GM18867 (cell line): ENCODE data around the gene PPIP5K2.
"Not testable (repeated sequence)": the region's sequence is repeated elsewhere in the genome, so short reads cannot be mapped to it uniquely, and the experiment has no call there.

Experiments used
- ATAC-seq: cut with Tn5 transposase; IDR thresholded peaks from one replicate; pipeline ENCODE4 v1.9.1; 2021; ENCODE audit warnings: mild to moderate bottlenecking, moderate library complexity; ENCODE audit not compliant: unreplicated experiment

Gene PPIP5K2

DNA sequence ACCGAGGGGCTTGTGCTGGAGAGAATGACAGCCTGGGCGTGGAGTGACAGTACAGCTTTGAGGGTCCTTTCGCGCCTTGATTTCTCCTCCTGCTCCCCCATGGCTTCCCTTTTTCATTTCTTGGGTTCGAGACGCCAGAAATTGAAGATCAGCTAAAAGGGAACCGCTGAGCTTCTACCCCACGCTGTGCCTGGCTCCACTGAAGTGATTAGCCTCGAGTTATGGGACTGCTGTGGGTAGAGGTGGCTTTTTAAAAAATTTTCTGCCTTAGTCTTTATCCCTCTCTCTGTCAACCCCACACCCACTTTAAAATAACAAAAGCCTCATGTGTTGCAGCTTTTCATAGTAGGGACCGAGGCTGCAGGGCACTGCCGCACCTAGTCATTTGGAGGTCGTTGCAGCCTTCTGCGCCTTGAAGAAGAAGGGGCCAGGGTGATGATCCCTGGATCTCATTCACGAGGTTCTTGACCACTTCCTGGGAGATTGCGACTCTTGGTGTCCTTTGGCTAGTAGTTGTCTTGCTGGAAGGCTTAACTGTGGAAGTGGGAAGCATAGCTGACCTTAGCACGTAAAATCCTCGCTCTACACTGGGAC lies 603 bp downstream of the PPIP5K2 start:
- peak; percentile 3 for ATAC-seq

DNA sequence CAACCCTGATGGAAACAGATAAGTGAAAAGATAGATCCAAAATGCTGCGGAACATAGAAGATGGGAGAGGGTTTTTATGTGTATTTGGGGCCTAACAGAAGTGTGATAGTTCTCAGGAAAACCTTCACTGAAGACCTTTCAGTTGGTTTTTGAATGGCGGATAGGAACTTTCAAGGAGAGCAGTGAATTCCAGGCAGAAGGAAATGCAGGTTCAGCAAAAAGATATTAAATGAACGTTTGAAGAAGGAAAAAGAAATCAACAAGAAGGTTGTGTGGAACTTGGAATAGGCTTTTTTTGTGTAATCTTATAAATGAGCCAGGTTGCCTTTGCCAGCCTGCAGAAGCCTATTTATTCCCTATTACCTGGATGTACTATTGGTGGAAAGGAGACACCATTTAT lies 2.1 kb downstream of the PPIP5K2 start:
- no peak for ATAC-seq

DNA sequence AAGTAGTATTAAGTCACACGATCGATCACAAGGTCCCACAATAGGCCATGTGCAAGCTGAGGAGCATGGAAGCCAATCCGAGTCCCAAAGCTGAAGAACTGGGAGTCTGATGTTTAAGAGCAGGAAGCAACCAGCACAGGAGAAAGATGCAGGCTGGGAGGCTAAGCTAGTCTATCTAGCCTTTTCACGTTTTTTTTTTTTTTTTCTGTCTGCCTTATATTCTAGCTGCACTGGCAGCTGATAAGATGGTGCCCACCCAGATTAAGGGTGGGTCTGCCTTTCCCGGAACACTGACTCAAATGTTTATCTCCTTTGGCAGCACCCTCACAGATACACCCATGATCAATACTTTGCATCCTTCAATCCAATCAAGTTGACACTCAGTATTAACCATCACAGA lies 6.5 kb downstream of the PPIP5K2 start:
- ATAC-seq: no peak

DNA sequence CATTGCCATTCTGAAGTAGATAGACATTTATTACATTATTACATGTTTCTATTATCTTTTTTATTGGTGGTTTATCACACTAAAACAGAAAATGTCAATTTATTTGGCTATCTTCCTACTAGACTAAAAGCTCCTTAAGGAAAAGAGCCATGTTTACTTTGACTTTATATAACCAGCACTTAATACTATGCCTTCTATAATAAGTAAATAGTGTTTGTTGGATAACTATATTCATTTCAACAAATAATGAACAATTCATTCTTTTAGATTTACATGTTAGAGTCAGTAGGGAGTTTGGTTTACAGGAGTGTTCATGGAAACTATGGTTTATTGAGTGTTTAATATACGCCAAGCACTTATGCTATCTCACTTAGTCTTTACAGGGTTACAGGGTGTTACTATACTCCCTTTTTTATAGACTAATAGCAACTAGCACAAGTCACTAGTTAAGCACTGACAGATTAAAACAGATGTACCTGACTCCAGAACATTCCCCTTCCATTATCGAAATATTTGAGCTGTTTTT lies 7.3 kb downstream of the PPIP5K2 start:
- no peak for ATAC-seq

DNA sequence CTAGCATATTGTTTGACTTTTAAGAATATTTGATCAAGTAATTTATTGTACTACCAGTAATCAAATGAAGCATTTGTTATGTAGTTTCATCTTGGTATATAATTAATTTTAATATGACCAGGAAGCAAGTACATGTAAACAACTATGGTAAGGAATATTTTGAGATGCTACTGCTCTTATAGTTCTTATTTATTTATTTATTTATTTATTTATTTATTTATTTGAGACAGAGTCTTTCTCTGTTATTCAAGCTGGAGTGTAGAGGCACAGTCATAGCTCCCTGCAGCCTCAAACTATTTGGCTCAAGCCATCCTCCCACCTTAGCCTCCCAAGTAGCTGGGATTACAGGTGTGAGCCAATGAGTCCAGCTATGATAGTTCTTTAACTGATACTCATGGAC lies 8.1 kb downstream of the PPIP5K2 start:
- ATAC-seq: no peak

DNA sequence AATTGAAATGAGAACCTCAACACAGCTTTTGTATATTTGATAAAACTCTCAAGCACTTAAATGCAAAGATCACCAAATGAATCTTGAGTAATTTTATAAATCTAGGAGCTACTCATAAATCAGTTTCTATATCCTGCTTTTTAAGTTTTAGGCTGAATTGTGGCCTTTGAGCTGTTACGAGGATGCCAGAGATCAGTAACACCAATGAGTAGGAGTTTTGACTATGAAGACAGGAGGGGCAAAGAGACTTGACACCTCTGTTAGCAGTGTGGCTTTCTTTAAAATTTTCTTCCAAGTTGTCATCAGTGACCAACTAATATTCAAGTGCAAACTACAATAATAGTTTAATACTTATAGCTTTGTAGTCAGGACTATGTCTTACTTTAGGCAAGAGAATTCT lies 12.6 kb downstream of the PPIP5K2 start:
- ATAC-seq: no peak

DNA sequence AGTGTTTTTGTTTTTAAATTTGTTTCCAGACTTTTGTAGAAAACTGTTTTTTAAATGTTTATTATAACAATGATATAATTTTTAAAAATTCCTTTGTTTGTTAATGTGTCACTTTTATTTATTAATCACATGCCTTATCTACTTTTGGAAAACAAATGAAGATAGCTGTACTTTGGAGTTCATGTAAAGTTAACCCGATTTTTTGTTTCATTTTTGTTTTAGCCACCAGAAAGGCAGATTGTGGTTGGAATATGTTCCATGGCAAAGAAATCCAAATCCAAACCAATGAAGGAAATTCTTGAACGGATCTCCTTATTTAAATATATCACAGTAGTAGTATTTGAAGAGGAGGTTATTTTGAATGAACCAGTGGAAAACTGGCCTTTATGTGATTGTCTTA lies 13.1 kb downstream of the PPIP5K2 start:
- ATAC-seq: no peak

DNA sequence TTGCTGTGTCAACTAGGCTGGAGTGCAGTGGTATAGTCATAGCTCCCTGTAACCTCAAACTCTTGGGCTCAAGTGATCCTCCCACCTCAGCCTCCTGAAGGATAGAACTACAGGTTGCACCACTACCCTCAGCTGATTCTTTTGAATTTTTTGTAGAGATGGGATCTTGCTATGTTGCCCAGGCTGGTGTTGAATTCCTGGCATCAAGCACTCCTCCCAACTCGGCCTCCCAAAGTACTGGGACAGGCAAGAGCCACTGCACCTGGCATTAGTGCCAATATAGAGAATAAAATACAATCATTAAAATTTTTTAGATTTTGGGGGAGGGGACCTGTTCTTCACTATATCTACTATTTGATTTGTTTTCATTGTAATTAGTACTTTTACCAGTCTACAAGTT lies 15.4 kb downstream of the PPIP5K2 start:
- ATAC-seq: no peak

DNA sequence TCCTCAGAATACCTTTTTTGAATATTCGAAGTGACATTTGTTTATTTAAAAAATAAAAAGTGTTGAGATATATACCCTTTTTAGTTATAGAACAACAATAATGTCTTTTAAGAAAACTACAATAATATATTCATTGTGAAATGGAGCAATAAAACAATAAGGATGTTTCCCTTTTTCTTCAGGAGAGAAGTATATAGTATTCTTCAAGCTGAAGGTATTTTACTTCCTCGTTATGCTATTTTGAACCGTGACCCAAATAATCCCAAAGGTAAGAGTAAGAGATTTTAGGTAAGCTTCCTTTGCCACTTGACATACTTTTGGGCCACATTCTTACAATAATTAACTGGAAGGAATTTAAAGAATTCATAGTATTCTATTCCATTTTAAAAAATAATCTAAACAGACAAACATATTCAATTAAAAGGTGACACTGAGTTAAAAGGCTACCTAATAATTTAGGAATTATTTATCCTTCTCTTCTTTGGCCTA lies 18.1 kb downstream of the PPIP5K2 start:
- ATAC-seq: no peak

DNA sequence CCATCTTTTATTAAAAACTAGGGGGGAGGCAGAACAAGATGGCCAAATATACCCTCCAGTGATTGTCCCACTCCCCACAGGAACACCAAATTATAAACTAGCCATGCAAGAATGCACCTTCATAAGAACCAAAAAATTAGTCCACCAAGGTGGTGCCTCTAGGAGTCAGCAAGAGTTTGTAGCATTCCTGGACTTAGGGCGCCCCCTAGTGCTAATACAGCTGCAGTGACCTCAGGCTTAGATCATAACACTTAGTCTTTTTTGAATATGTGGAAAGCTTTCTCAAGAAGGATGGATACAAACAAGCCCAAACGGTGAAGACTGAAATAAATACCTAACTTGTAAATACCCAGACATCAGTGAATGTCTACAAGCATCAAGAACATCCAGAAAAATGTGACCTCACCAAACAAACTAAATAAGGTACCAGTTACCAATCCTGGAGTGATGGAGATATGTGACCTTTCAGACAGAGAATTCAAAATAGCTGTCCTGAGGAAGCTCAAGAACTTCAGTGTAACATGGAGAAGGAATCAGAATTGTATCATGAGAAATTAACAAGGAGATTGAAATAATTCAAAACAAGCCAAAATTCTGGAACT lies 19.3 kb downstream of the PPIP5K2 start:
- ATAC-seq: peak; percentile 96

DNA sequence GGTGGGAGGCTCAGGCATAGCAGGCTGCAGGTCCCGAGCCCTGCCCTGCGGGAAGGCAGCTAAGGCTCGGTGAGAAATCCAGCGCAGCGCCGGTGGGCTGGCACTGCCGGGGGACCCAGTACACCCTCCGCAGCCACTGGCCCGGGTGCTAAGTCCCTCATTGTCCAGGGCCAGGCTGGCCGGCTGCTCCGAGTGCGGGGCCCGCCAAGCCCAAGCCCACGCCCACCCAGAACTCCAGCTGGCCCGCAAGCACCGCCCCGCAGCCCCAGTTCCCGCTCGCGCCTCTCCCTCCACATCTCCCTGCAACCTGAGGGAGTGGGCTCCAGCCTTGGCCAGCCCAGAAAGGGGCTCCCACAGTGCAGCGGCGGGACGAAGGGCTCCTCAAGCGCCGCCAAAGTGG lies 22.0 kb downstream of the PPIP5K2 start:
- ATAC-seq: not testable (repeated sequence)

DNA sequence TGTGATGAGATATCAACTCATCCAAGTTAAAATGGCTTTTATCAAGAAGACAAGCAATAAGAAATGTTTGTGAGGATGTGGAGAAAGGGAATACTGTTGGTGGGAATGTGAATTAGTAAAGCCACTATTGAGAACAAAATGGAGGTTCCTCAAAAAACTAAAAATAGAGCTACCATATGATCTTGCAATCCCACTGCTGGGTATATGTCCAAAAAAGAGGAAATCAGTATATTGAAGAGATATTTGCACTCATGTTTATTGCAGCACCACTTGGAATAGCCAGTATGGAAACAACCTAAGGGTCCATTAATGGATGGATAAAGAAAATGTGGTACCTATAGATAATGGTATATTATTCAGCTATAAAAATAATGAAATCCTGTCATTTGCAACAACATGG lies 25.1 kb downstream of the PPIP5K2 start:
- ATAC-seq: no peak

DNA sequence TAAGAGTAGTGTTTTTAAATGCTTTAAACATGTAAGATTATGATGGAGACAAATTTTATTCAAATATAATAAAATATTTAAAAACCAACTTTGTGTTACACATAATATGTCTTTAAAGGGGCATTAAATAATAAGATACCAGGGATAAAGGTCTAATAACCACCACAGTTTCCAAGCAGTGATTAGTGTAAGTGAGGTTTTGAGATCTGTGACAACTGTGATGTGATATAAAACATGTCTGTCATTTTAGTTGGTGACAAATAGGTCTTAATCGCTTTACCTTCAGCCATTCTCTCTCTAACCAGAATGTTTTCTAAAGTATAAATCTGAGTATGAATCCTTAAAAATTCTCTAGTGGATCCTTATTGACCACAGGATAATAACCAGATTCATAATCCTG lies 28.1 kb downstream of the PPIP5K2 start:
- ATAC-seq: no peak

DNA sequence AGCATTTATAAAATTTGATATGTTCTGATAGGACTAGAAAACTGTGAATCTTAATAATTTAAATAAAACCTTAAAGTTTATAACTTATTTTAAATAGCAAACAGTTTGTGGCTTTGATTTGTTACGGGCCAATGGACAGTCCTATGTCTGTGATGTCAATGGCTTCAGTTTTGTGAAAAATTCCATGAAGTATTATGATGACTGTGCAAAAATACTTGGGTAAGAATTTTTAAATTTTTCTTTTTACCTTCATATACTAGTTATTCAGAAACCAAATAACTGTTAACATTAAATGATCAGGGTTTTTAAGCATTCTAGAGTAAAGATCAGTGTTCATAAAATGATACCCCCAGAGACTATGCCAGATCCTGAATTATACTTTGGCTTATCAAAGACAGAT lies 31.1 kb downstream of the PPIP5K2 start:
- ATAC-seq: no peak

DNA sequence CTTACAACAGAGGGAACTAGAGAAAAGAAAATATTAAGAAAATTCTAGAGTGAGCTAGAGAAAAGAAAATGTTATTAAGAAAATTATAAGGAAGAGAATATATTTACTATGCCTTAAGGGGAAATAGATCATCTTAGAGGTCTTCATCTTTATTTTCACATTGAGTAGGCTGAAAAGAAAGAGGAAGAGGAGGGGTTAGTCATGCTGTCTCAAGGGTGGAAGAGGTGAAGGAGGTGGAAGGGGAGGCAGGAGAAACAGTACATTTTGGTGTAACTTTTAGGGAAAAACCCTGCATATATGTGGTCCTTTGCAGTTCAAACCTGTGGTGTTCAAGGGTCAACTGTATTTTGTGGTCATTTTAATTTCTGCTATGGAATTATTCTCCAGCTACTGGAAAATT lies 46.6 kb downstream of the PPIP5K2 start:
- ATAC-seq: no peak

DNA sequence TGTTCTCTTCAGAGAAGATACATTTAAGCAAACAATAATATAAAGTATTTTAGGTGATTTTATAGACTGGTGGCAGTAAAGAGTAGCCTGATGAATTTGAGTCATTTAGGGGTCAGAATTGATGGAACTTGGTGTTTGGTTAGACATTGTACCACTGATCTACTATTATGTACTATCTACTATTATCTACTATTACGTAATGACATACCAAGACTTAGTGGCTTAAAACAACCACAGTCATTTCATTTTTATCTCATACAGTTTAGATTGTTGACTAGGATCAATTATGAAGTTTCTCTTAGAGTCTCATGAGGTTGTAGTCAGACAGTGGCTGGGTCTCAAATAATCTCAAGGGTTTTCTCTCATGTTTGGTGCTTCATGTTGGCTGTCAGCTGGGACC lies 54.0 kb downstream of the PPIP5K2 start:
- no peak for ATAC-seq

DNA sequence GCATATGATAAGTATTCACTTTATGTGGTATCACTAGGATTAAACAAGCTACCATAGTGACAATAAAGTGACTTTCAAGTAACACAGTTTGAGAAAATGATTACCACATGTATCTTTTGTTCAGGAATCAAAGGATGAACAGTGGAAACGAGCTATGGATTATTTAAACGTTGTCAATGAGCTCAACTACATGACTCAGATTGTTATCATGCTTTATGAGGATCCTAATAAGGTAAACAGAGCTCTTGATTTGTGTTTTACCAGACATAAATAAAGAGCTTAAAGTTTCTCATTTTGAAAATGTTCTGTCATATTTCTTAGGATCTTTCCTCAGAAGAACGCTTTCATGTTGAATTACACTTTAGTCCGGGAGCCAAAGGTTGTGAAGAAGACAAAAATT lies 57.4 kb downstream of the PPIP5K2 start:
- no peak for ATAC-seq

DNA sequence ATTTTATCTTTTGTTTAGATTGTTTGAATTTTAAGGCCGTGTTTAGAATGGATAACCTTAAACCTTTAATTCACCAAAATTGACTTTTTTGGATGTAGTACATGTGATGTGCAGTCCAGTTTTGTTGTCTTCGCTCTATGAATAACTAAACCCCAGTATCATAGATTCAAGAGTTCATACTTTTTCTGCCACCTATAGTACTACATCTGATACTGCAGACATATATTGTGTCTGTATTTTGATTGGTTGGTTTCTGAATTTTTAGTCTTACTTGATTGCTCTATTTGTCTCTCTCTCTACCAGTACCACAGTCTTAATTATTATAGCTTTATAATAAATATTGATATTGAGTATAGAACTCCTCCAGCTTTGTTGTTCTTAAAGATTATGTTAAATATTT lies 58.1 kb downstream of the PPIP5K2 start:
- no peak for ATAC-seq

DNA sequence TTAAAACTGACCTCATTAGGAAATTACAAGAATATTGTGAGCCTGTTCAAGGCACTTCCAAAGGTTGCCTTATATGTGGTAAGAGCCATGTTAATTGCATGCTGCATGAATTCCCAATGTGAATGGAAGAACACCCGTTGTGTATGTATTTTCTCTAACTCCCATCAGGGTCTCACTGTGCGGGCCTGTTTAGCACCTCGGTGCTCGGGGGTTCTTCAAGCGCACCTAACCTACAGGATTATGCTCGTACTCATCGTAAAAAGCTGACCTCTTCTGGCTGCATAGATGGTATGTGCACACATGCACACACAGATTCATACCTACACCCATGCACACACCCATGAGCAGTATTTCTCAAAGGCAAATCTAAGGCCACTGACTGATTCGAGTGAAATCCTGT lies 66.1 kb downstream of the PPIP5K2 start:
- ATAC-seq: no peak

DNA sequence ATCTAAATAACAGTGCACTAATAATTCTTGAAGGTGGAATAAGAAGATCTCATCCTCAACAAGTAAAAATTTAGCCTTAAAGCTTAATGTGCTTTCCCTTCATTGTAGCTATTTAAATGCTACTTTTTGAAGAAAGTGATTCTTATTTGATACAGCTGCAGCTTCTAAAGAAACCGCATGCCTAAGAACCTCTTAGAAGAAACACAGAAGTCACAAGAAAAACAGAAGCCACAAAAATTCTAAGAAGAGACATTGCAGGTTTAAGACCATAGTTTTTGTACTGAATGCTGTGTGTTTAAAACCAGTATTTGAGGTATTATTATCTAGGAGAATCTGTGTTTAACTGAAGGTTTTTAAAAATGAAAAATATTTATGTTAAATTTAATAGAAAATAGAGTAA lies 68.3 kb downstream of the PPIP5K2 start:
- no peak for ATAC-seq

DNA sequence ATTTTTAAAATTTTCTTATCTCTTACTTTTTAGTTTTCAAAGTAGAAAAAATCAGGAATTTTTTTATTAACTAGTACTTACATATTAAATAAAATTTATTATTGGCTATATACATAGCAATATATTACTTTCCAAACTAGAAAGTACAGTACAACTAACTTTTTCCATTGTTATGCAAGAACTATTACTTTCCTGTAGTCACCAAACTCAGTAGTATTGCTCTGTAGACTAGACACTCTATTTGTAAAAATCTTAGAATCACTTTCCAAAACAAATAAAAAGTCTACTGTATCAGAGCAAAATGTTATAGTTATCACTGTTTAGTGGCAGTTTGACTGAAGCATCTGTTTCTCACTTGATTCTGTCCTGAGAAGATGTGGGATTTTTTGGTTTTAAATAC lies 83.1 kb downstream of the PPIP5K2 start:
- no peak for ATAC-seq

DNA sequence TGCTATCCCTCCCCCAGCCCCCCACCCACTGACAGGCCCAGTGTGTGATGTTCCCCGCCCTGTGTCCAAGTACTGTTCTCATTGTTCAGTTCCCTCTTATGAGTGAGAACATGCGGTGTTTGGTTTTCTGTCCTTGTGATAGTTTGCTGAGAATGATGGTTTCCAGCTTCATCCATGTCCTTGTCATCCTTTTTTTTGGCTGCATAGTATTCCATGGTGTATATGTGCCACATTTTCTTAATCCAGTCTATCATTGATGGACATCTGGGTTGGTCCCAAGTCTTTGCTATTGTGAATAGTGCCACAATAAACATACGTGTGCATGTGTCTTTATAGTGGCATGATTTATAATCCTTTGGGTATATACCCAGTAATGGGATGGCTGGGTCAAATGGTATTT lies 84.9 kb downstream of the PPIP5K2 start:
- ATAC-seq: not testable (repeated sequence)
